ENCODE measurements around the gene KLHL22. TPM values are rescaled to one million over a fixed set of nuclear protein-coding genes. Genes with fewer than 3 reads are reported as not detected.

The KLHL22 gene
- total RNA-seq, 1 donor from 2014 or later: 18.0 TPM

DNA sequence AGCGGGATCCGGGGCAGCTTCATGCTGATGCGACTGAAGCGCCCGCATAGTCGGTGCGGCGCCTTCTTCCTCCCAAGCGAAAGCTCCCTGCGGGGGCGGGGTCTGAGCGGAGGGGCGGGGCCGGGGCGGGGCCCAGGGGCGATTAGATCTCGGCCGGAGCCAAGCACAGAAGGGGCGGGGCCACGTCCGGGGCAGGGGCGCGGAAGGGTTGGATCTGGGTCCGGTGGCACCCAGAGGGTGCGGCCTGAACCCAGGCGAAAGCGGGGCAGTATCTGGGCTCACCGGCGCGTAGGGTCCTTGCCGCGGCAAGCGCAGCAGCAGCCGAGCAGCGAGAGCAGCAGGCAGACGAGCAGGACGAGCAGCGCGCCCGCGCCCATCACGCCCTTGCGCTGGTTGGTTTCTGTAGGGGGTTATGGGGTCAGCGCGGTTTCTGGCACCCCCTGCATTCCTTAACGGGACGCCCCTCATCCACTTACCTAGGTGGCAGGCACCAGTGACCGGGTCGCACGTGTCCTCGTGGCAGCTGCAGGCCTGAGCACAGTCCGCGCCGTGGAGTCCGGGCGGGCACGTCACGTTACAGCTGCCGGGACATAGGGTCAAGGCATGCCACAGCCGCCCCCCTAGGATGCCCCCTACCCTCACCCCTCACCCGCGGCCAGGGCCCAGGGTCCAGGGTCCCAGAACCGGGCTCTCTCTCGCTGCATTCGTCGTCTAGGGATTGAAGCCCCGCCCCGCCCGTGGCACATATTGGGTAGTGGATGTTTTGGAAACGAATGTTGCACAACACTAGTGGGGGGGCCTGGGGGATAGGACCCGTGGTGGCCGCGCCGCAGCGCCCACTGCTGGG, 66.1 kb downstream of the KLHL22 start:
- TF ChIP-seq, protein P1, sequence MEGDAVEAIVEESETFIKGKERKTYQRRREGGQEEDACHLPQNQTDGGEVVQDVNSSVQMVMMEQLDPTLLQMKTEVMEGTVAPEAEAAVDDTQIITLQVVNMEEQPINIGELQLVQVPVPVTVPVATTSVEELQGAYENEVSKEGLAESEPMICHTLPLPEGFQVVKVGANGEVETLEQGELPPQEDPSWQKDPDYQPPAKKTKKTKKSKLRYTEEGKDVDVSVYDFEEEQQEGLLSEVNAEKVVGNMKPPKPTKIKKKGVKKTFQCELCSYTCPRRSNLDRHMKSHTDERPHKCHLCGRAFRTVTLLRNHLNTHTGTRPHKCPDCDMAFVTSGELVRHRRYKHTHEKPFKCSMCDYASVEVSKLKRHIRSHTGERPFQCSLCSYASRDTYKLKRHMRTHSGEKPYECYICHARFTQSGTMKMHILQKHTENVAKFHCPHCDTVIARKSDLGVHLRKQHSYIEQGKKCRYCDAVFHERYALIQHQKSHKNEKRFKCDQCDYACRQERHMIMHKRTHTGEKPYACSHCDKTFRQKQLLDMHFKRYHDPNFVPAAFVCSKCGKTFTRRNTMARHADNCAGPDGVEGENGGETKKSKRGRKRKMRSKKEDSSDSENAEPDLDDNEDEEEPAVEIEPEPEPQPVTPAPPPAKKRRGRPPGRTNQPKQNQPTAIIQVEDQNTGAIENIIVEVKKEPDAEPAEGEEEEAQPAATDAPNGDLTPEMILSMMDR (conservative IDR thresholded peaks at IDR 0.05; ENCODE audit: low read depth, low read length): no peak
- no peak overlapping the region for H3K4me3 ChIP-seq (ENCODE audit: low read depth, low read length)
- no peak for DNase-seq (ENCODE audit: low read depth)

DNA sequence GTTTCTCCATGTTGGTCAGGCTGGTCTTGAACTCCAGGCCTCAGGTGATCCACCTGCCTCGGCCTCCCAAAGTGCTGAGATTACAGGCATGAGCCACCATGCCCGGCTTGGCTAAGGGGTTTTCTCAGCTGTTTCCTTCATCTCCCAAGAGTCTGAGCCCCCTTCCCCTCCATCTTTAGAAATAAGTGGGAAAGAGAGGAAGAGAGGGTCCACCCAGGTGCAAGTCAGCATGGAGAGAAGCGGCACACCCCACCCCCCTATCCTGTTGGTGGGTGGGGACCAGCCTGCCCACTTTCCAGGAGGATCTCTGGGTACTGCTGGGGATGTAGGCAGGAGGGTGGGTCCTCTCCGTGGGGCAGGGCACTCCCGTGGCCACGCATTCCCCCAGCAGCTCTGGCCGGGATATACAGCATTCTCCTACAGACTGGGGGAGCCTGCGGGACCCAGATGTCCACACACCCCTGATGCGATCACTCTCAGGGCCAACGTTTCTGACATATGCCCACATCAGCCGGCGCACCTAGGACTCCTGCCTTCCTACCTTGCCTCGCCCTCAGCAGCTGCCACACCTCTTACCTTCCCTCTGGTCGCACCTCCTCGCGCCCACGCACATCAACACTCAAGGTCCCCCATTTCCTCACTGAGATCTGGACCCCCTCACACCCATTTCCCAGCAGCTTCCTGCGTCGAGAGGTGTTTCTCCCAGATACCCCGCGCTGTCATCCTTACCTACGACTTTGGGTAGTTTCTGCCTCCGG, 66.9 kb downstream of the KLHL22 start:
- no peak overlapping the region for H3K4me3 ChIP-seq (ENCODE audit: low read depth, low read length)
- no peak for DNase-seq (ENCODE audit: low read depth)
- TF ChIP-seq, protein P1 (conservative IDR thresholded peaks at IDR 0.05; ENCODE audit: low read depth, low read length): no peak

DNA sequence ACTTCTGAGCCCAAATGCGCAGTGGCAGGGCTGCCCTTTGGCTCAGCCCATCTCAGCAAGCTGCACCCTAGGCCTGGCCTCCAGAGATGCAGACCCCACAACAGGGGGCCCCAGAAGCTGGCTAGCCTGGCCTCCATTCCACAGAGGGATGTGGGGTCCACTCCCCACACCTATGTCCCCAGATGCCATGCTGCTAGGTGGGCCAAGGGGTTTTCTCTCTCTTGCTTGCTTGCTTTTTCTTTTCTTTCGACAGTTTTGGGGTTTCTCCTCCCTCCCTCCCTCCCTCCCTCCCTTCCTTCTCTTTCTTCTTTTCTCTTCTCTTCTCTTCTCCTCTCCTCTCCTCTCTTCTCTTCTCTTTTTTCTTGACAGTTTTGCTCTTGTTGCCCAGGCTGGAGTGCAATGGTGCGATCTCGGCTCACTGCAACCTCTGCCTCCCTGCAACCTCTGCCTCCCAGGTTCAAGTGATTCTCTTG, 67.6 kb downstream of the KLHL22 start:
- TF ChIP-seq, protein P1 (conservative IDR thresholded peaks at IDR 0.05; ENCODE audit: low read depth, low read length): no peak
- no peak overlapping the region for H3K4me3 ChIP-seq (ENCODE audit: low read depth, low read length)
- no peak for DNase-seq (ENCODE audit: low read depth)

DNA sequence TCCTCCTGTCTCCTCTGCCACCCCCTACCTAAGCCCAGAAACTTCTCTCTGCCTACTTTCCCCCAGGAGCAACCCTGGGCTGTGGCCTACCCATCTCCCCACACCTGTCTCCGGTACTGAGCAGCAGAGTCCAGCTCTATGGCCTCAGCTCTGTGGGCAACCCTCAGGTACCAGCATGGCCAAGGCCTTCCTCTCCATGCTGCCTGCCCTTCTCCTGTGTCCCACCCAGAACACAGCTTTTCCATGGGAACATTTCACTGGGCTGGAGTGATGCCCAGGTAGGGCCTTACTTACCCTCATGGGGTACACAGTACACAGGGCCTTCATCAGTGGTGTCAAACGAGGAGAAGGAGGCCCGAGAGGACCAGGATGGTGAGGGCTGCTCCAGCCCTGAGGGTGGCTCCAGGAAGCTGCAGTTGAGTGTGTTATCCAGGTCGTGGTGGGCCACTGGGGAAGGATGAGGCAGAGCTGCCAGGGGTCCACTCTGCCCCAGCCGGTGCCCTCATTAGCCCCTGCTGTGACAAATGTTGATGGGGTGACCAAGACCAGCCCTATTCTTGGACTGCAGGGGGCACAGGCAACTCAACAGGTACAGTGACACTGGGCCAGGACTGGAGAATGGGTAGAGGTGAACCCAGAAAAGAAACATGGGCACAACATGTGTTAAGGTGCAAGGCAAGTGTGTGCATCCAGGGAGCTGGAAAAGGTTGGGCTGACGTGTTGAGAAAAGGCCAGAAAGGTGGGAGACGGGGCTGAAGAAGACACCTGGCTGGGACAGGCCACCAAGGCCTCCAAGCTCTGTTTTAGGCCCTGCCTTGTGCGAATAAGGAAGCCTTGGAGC, 68.3 kb downstream of the KLHL22 start:
- DNase-seq (ENCODE audit: low read depth): no peak
- TF ChIP-seq, protein P1 (conservative IDR thresholded peaks at IDR 0.05; ENCODE audit: low read depth, low read length): no peak

DNA sequence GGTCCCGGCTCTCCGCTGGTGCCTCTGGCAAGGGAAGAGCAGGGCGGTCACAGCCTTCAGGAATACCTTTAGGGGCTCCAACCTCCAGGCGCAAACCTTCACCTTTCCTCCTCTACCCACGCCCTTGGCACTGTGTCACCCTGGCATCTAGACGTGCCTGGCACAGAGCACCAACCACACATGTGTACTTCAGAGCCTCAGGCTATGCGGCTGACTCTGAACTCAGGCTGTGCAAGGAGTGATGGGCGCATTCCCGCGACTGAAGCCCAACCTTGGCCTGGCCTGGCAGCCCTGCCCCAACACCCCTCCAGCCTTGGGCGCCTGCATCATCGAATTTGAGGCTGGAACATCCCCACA, 69.4 kb downstream of the KLHL22 start:
- TF ChIP-seq, protein P1 (conservative IDR thresholded peaks at IDR 0.05; ENCODE audit: low read depth, low read length): no peak
- DNase-seq (ENCODE audit: low read depth): no peak
- no peak overlapping the region for H3K4me3 ChIP-seq (ENCODE audit: low read depth, low read length)

More for the DNA sequence above, 68.3 kb downstream of the KLHL22 start:
- no peak overlapping the region for H3K4me3 ChIP-seq (ENCODE audit: low read depth, low read length)

DNA sequence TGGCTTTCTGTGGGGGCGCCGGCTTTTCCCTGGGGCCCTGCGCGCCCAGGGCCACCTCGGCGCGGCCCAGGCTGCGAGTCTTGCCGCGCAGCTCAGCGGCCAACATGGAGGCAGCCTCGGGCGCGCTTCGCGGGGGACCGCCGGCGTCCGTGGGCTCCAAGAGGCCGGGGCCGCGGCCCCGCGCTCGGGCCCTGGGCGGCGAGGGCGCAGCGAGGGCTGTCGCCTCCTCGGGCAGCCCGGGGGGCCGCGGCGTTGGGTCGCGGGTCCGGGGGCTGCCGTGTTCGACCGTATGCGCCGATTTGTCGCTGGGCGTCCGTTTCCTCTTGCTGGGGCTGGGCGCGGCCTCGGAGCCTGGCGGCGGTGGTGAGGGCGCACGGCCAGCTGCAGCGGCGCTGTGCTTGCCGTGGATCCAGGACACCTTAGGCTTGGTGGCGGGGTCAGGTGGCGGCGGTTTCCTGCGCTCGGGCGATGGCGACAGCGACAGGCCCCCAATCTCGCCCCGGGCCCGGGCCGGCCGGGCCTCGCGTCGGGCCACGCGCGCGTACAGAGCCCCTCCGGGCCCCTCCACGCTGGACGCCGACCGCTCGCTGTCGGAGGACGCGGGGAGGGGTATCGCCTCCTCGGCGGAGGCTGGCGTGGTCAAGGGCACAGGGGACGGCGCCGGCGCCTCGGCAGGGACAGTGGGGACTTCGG, 69.9 kb downstream of the KLHL22 start:
- DNase-seq (ENCODE audit: low read depth): no peak
- TF ChIP-seq, protein P1 (conservative IDR thresholded peaks at IDR 0.05; ENCODE audit: low read depth, low read length): no peak
- no peak overlapping the region for H3K4me3 ChIP-seq (ENCODE audit: low read depth, low read length)

All from epithelial cell of proximal tubule (primary cell).